Activated CD8-positive, alpha-beta memory T cell treated with anti-CD3 and anti-CD28 coated beads, Interleukin-2, amount 50 U/mL, for 4 hours (primary cell): ENCODE measurements around the gene SLC35E1.

Experiments
- DNase-seq: peaks from one replicate; pipeline ENCODE4 v3.0.0-alpha.2; 2020

Gene SLC35E1

DNA sequence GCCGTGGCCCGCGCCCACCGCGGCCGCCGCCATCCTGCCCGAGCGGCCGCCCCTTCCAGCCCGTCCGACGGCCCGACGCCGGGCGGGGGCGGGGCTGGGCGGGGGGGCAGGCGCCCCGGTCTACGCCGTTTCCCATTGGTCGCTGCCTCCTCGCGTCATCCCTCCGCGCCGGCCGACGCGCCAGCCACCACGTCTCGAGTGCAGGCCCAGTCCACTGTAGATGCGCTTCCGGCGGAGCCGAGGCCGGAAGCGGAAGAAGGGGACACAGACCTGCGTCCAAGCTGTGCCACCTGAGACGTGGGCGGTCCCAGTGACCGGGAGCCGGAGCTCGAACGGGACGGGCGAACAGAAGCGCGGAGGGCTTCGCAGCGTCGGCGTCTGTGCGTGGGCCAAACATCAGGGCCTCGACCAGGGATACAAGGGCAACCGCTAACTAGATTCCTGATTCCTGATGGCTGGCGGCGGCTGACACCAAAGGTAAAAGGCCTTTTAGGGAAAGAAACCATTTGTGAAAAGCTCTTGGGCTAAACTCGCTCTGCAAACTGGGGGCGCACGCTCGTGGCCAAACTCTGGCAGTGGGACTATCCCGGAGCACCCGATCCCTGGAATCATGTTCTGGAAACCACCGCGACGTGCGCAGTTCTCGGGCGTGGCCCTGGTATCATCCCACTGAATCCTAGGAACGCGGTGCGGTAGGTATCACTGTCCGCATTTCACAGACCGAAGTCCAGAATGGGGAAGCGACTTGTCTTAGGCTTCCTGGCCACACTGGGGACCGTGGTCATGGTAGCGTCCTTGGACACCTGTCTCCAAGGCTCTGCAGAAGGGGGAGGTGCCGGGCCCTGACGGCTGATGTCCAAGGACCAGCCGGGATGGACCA, at the start of gene SLC35E1:
Gene SLC35E1, minus strand, starts transcription at position 84 of the 880 bp plus-strand sequence. Its CDS starts 51 bp downstream, at position 33.
- peak; percentile 92 for DNase-seq

DNA sequence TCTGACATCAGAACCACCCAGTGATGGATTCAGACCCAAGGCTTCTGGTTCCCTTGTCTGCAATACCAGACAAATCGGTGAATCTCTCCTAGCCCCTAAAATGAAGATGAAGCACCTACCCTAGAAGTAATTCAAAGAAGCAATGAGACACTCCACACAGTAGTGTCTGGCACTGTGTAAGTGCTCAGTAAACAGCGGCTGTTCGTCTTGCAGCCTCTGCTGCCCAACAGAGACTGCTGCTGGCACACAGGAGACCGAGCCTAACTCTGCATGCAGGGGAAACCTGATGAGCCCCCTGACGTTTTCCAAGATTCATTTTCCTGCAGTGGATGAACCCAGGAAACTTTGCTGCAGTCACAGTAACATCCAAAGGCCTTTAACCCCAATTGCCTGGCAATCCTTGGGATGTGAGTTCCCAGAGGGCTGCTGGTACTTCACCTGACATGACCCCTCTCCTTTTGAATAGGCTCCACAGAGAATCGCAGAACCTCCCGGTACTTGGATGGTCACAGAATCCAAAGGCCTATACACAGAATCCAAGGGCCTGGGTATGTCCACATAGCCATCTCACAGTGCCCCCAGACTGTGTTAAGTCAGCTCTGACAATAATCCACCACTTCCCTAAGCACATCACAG, 49.1 kb upstream of the SLC35E1 start:
- no peak for DNase-seq

DNA sequence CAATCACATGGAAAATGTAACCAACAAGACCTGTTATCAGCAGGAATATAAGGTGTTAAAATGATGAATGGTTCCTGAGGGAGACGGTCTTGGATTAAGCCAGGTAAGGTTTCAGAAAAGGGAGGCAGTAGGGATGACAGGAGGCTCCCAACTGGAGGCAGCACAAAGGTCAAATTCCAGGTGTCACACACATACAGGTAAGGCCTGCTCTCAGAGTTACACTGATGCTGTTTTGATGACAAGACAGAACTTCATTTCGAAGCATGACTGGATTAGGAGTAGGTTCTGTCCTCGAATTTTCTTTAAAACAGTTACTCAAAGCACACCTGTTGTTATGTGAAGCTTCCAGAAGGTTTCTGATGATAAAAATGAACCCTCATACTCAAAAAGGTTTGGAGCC, 48.4 kb upstream of the SLC35E1 start:
- DNase-seq: no peak

DNA sequence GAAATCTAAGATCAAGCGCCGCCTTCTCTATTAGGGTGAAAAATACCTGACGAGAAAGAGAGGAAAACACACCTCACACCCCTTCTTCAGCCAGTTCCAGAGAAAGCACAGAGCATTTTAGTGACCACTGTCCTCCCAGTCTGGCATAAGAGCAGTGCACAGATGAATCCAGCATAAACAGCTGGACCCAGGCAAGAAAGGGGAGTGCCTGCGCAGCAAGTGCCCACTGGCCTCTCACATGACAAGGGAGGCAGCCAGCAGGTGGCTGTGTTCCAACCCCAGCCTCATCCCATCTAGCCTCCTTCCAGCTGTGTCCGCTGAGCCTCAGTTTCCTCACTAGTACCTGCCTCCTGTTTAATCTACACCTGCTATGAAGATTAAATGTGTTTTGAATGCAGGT, 47.8 kb upstream of the SLC35E1 start:
- DNase-seq: no peak

DNA sequence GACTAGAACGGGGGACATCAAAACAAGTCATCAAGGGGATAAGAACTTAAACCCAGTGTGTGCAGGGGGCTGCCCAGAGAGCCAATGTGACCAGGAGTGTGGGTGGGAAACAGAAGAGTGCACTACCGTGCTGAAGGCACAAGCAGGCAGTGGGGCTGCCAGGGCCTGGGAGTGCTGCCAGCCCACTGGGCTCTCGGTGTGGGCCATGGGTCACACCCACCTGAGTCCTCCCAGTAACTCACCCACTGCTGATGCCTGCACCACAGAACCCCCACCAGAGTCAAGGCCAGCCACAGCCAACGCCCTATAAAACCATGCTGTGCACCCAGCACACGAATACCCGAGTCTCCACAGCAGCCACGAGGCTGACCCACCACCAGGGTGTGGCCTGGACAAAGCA, 47.2 kb upstream of the SLC35E1 start:
- no peak for DNase-seq

DNA sequence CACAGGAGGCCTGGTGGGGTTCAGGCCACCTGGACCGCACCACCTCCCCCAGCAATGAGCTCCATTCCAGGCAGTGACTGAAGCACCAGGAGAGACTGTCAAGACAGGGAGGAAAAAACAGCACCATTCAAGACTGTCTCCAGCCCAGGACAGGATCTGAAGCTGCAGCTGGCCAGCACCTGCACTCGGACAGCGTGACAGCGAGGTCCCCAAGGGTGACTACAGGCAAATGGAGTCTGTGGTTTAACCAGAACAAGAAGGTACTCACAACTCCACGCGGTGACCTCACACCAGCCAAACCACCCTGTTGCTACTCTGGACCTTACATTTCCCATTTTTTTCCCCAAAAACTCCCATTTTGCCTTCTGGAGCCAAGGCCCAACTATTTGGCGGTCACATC, 46.0 kb upstream of the SLC35E1 start:
- DNase-seq: no peak

DNA sequence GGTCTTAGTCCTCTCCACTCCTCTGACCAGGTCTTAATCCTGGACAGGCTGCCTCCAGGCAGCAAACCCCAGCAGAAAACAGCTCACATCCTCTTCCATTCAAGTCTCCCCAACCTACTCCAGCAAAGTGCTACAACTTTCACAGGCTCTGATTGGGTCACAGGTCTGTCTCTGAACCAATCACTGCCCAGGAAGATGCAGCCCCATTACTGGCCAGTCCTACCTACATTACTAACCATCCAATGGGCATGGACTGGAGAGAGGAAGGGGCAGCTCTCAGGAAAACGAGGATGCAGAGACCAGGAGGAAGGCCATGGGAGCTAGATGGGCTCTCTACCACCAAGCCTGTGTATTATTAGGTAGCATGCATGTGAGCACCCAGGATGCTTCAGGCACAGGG, 43.6 kb upstream of the SLC35E1 start:
- DNase-seq: no peak

DNA sequence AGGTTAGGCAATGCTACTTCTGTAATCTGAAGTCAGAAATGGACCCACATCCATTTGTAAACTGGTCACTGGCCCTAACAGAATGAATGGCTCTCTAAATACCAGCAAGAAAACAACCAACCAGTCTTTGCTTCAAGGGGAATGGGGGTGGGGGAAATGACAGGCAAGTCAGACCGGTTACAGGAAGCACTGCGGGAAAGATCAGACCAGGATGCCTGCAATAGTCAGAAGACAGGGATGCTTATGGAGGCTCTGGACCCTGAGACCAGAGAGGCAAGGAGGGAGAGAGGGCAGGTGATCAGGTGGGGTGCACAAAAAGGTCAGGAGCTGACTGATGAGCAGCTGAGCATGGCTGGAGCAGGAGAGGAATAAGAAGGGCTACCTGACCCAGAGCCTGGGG, 42.7 kb upstream of the SLC35E1 start:
- DNase-seq: no peak

DNA sequence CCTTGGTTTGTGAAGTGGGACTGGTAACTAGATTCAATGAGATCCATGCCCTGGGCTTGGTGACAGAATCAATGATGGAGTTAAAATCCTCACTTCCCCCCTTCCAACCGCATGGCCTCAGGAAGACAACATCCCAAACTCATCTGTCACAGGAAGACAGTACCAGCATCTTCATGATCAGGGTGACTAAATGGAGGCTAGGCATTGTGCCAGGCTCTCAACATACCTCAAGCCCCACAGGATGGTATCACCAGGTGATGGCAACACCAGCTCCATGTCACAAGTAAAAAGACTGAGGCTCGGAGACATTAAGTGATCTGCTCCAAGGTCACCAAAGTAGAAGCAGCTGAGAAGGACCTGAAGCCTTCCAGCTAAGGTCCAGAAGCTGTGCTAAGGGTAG, 41.6 kb upstream of the SLC35E1 start:
- DNase-seq: no peak

DNA sequence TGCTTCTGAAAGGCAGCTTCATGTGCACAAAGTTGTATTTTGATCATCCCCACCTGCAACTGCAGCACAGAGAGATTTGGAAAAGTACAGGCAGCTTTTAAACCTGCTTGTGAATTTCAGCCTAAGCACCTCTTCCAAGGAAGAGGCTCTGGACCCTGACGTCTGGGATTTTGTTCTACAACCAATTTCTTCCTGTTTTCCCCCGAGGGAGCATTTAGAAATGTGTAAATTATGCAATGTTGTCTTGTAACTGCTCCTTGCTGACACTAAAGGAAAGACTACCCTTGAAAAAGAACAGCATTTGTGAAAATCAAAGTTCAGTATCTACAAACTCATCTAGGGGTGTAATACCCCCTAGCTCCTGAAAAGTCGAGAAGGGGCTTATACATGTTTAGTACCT, 40.4 kb upstream of the SLC35E1 start:
- no peak for DNase-seq

DNA sequence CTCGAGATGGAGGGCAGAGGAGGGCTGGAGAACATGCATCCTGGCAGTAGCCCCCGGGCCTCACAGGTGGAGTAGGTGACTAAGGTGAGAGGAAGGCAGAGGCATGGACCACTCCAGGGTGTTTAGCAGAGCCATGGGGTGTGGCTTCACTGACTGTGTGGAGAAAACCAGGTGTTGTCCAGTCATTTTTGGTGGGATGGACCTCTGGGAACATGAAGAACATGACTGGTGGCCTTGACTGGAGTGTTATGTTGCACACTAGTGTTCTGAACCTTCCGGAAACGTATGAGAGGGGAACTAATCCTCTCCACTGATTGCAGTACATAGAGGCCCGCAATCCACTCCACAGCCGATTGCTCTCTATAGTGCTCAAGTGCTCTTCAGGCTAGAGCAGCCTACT, 38.9 kb upstream of the SLC35E1 start:
- DNase-seq: no peak

DNA sequence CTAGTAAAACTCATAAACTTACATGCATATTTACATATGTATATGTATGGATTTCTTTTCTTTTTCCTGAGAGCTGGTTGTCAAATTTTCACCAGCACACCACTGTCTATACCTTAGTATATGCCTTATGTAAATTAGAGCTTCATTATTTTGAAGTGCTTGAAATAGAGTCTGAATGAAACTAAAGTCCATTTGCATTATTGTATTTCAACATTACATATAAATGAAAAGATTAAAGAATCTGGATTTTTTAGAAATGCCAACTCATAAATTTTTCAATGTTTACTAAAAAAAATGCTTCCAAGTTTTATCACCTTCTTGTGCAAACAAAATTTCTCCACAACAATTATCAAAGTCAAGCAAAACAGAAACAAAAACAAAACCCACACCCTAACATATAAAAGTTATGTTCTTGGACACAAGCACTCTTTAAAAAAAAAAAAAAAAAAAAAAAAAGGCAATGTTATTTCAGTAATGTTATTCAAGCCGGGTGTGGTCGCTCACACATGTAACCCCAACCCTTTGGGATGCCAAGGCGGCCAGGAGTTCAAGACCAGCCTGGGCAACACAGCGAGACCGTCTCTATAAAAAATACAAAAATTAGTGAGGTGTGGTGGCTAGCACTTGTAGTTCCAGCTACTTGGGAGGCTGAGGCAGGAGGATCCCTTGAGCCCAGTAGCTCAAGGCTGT, 37.4 kb upstream of the SLC35E1 start:
- DNase-seq: no peak

DNA sequence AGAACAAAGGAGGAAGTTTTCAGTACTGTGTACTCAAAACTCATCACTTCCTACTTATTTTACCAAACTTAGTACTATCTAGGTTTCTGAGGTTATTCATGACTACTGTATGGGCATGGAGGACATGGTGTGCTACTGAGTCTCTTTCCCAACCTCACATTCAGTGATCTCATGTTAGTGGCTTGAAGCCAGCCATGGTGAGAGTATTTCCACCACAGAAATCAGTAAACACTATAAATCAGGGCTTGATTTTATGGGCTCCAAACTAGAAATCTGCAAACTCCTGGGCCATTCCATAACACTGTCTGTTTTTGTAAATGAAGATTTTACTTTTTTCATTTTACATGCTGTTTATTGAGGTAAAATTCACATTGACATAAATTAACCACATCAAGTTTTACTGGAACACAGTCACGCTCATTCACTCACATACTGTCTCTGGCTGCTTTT, 36.1 kb upstream of the SLC35E1 start:
- DNase-seq: no peak

DNA sequence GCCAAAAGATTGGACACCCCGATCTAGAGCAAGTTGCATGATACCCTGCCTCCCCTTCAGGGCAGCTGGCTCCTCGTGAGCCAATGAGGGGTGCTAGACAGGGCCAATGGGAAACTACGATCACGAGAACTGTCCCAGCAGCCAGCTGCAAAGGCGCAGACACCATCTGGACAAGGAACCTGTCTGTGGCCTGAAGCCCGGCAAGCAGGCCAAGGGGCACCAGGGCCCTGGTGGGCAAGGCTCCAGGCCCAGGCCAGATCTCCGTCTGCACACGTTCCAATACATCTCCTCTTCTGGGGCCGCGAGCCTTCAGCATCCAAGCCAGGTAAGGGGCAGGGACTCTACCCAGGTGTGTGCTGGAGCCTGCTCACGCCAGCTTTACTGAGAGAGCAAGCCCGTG, 35.6 kb upstream of the SLC35E1 start:
- no peak for DNase-seq

DNA sequence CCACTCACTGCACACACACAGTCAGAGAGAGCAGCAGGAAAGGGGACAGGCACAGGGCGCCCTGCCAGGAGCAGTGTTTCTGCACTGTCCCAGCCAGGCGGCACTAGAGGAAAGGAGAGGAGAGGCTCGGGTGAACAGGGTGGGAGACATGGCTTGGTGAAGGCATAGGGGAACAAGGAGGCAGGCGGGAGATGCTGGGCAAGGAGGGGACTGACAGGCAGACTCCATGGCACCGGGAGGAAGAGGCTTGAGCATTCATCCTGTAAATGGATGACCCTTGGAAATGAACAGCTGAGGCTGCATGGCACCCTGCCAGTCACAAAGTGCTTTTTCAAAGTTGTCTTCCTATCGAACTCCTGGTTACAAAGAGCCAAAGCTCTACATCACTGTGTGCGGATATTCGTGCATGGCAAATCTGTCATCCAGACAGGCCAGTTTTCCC, 33.4 kb upstream of the SLC35E1 start:
- no peak for DNase-seq

DNA sequence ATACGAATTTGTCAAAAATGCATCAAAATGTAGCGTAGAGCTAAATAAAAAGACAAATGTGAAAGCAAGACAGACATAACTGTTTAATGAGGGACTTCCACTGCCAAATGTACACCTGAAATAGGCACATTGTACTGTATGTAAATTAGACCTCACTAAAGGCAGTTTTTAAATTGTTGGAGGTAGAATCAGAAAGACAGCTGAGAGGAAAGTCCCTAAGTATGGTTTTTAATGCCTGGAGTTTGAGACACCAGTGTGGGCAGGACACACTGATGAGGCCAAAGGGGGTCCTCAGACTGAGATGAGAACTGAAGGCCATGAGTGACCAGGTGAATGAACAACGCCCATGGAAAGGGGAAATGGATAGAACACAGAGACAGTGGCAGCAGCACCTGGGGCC, 32.9 kb upstream of the SLC35E1 start:
- DNase-seq: no peak

DNA sequence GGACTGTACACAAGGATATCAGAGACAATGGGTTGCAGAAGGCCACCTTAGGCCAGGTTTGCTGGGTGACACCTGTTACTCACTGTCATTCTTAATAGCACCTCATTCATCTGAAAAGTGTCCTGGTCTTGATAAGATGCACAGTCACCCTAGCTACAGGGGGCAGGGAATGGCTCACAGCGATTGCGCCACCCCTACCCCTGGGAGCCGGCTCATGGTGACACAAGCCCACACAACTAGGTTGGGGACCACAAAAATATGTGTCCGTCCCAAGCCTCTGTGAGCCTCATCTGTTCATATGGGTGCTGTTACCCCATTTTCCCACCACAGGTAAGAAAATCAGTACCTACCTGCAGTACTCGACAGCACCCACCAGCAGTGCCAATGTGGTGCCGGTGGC, 32.4 kb upstream of the SLC35E1 start:
- DNase-seq: no peak

DNA sequence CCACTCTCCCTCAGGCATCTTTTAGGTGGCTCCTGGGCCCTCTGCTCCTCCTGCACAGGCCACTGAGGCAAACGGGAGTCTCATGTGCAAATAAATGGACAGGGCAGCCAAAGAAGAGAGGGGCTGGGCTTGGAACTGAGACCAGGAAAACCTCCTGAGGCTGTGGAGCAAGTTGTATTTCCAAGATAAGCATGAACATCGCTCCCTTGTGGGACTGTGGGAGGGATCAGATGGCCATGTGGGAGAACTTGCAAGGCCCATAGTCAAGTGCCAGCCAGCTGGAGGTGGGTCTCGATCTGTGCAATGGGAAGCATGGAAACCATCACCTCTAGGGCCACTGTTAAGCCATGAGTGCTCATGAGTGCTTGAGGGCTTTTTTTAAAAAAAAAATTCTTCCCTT, 30.9 kb upstream of the SLC35E1 start:
- no peak for DNase-seq

DNA sequence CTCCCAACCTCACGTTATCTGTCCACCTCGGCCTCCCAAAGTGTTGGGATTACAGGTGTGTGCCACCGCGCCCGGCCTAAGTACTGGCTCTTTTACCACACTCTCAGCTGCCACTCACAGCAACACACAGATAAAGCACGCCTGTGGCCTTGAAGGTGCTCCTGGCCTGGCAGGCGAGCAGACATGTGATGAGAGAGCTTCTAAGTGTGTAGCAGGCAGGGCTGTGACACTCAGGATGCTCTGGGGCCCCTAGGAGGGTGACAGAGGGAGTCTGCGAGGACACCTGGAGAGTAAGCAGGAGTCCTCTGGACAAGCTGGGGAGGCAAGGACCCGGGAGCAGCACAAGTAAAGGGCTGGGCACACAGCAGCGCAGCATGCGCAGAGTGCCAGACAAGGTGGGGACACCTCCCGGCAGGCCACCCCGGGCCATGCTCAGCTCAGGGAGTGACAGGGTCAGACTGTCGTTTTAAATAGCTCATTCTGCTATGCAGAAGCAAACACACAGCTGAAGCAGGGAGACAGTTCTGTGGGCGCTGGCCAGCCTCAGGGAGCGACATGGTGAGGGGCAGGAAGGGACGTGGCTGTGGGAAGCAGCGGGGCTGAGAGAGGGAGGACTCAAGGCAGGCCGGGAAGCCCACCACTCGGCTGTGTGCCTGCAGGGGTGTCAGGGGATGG, 29.3 kb upstream of the SLC35E1 start:
- DNase-seq: no peak

DNA sequence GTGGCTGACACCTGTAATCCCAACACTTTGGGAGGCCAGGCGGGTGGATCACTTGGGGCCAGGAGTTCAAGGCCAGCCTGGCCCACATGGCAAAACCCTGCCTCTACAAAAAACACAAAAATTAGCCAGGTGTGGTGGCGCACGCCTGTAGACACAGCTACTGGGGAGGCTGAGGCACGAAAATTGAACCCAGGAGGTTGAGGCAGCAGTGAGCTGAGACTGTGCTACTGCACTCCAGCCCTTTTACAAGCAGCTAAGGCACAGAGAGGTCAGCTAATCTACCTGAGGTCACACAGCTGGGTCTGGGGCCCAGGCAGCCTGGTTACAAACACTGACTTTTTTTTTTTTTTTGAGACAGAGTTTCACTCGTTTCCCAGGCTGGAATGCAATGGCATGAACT, 28.6 kb upstream of the SLC35E1 start:
- no peak for DNase-seq

DNA sequence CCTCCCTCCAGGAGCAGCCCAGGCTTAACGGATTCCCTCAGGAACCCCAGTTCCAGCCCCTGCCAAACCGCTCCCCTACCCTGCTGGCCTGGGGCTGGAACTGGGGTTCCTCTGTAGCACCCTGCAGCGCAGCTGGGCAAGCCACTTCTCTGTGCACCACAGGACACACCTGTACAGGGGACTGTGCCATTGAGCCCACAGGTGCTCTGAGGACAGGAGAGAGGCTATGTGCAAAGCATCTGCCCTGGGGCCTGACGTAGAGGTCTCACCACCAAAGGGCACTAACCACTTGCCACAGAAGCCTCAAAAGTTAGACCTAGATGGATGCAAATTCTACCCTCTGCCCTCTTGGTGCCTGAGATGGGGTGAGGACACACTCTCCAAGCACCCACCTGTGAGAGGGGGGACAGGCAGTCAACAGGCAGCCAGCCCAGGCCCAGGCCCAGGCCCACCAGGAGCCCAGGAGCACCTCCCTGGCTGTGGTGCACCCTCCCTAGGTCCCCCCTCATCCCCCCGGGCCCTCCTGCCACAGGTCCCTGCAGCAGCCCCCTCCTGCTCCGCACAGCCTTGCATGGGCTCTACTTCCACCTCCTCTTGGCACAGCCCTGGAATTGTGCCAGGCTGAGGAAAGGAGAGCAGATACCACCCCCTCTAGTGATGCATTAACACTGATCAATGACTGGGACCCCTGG, 27.6 kb upstream of the SLC35E1 start:
- DNase-seq: no peak

DNA sequence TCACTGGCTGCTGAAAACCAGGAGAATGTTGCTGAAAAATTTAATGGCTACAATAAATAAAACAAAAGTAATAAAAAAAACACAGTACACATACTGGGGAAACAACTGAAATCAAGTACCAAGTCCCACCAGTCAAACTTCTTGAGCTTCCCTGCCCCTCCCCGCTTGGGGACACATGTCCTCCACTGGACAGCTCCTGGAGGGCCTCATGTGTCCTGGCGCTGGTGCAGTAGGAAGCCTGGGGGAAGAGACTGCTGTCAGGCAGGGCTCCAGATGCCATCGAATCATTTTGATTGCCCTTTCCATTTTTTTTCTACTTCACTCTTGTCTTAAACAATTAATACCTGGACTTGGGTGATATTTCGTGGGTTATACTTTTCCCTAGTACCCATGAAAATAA, 26.6 kb upstream of the SLC35E1 start:
- no peak for DNase-seq

DNA sequence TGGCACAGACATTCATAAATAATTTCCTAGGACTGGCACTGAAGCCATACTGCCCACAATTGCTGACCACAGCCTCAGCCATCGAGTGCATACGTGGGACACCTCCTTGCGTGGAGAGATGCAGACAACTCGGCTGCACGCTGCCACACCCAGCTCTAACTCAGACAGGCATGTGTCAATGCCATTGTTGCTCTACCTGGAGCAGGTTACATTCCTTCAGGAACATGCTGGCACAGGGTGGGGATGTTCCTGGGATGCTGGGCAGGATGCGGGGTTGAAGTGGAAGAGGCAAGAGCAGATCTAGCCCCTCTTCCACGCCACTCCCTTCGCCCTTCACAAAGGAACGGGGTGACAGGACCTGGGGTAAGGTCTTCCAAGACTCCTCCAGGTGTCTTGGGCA, 24.2 kb upstream of the SLC35E1 start:
- DNase-seq: no peak
